Activated B cell treated with CpG ODN at 0.5 μM for 24 hours (primary cell): ENCODE measurements around the gene EMILIN1. TPM values are rescaled to one million over a fixed set of nuclear protein-coding genes. Genes with fewer than 3 reads are reported as not detected.
A peak's percentile ranks its signal among the peaks of the same experiment; 100 is the strongest.

Experiments used
- ATAC-seq: fragments of 200-7000 bp; cut with Tn5 transposase; one replicate; pipeline ENCODE4 v1.10.0; 2021; ENCODE audit warnings: low read depth, mild to moderate bottlenecking, moderate library complexity
- CTCF ChIA-PET: fragments of 350-600 bp; sonication (Branson Sonifier 250); formaldehyde crosslinking; loops from one replicate; lab custom pipeline; 2021; ENCODE audit warnings: antibody characterized with exemption; lab: Charles Lee
- POLR2A ChIA-PET: fragments of 350-600 bp; sonication (Branson Sonifier 250); formaldehyde crosslinking; loops from one replicate; lab custom pipeline; 2021; ENCODE audit warnings: antibody characterized with exemption; lab: Charles Lee
- DNase-seq: peaks from one replicate; pipeline ENCODE4 v3.0.0; 2022
- H3K27ac Mint-ChIP-seq: one replicate; pipeline ENCODE4 v1.8.0; 2020; ENCODE audit warnings: mixed read lengths
- H3K27me3 Mint-ChIP-seq: one replicate; pipeline ENCODE4 v1.8.0; 2021; ENCODE audit warnings: mixed read lengths
- H3K36me3 Mint-ChIP-seq: one replicate; pipeline ENCODE4 v1.8.0; 2021; ENCODE audit warnings: low read depth, mixed read lengths
- H3K4me1 Mint-ChIP-seq: one replicate; pipeline ENCODE4 v1.8.0; 2021; ENCODE audit warnings: mixed read lengths
- H3K4me3 Mint-ChIP-seq: one replicate; pipeline ENCODE4 v1.8.0; 2020; ENCODE audit warnings: mild to moderate bottlenecking, mixed read lengths
- H3K9me3 Mint-ChIP-seq: one replicate; pipeline ENCODE4 v1.8.0; 2020; ENCODE audit warnings: mixed read lengths
- CTCF ChIP-seq: fragments of 200-600 bp; IDR thresholded peaks from one replicate; pipeline ENCODE4 v1.8.0; 2022; ENCODE audit warnings: antibody characterized with exemption, mild to moderate bottlenecking
- intact Hi-C: fragments of 100-400 bp; cut with micrococcal nuclease; formaldehyde crosslinking; loops from one replicate; pipeline ENCODE4 v1.15.1; 2024
- total RNA-seq: library from RNA; stranded (reverse); gene quantifications from 2 replicates; pipeline ENCODE4 v1.2.3, GENCODE V29; 2022

The EMILIN1 gene
- total RNA-seq, 1 donor from 2014 or later = 0.69 TPM

GRCh38 chr2:27133195-27133875 is 54.9 kb downstream of the EMILIN1 start:
- peak overlapping the region; percentile 69 for H3K27ac Mint-ChIP-seq
- no peaks in the 10 kb centered on the region for H3K9me3 Mint-ChIP-seq
- no peak for DNase-seq
- peaks cover 20% of the 10 kb centered on the region for H3K4me1 Mint-ChIP-seq
- ATAC-seq = no peak
- peaks cover 42% of the 10 kb centered on the region for H3K36me3 Mint-ChIP-seq
- no peaks in the 10 kb centered on the region for H3K27me3 Mint-ChIP-seq
- ChIA-PET POLR2A (interaction anchor here (0.6 to 3.0 kb wide), 12 partner anchors 9 to 295 kb away, joined by 3 to 32 read pairs (median 4); partner anchors contain the start of genes ABHD1, KHK, NRBP1 and SLC5A6), CTCF (interaction anchor here (1.2 to 2.8 kb wide), 4 partner anchors 10 to 147 kb away, joined by 4 to 10 read pairs (median 8); partner anchors contain the start of gene ABHD1)
- no peak for TF ChIP-seq CTCF
- intact Hi-C loops = no loop called here
- peak overlapping the region; percentile 95 for H3K4me3 Mint-ChIP-seq

- H3K36me3 Mint-ChIP-seq = peaks cover 37% of the 10 kb centered on the region
- H3K4me3 Mint-ChIP-seq = peak within 1 kb of the TSS; percentile 95
- ChIA-PET CTCF (interaction anchor here (0.6 to 2.8 kb wide), 7 partner anchors 10 to 228 kb away, joined by 3 to 10 read pairs (median 4); partner anchors contain the start of gene ABHD1), POLR2A (interaction anchor here (0.6 to 3.0 kb wide), 15 partner anchors 10 to 295 kb away, joined by 3 to 32 read pairs (median 5); partner anchors contain the start of genes ABHD1, AGBL5, ATRAID and KHK)
- H3K27ac Mint-ChIP-seq = peak within 1 kb of the TSS; percentile 90
- no peaks in the 10 kb centered on the region for H3K9me3 Mint-ChIP-seq
- intact Hi-C loops = loop anchor here (1.0 to 2.0 kb wide), 9 partner anchors 11 to 102 kb away; partner anchors contain the start of genes ABHD1, AGBL5, ATRAID and CAD
- ATAC-seq = peak; percentile 99
- peaks cover 20% of the 10 kb centered on the region for H3K4me1 Mint-ChIP-seq
- no peaks in the 10 kb centered on the region for H3K27me3 Mint-ChIP-seq
- peak; percentile 99 for DNase-seq
- no peak for TF ChIP-seq CTCF
These were observed 55.7 kb downstream of the EMILIN1 start, which contains the start of gene PREB for GRCh38 chr2:27133905-27134780. Gene PREB (minus strand): TSS chr2:27134636. CDS start chr2:27134421, 215 bp downstream.

- ChIA-PET POLR2A (interaction anchor here (0.6 to 3.0 kb wide), 12 partner anchors 11 to 294 kb away, joined by 3 to 32 read pairs (median 6); partner anchors contain the start of genes ABHD1, AGBL5, ATRAID and KHK), CTCF (interaction anchor here (1.0 to 2.8 kb wide), 4 partner anchors 11 to 173 kb away, joined by 3 to 10 read pairs (median 8); partner anchors contain the start of gene ABHD1)
- TF ChIP-seq CTCF = no peak
- intact Hi-C loops = loop anchor here (1.0 to 2.0 kb wide), 9 partner anchors 12 to 103 kb away; partner anchors contain the start of genes ABHD1, AGBL5, ATRAID and CAD
- H3K4me1 Mint-ChIP-seq = peaks cover 20% of the 10 kb centered on the region
- H3K27me3 Mint-ChIP-seq = no peaks in the 10 kb centered on the region
- no peak for DNase-seq
- H3K4me3 Mint-ChIP-seq = peak overlapping the region; percentile 95
- H3K9me3 Mint-ChIP-seq = no peaks in the 10 kb centered on the region
- H3K27ac Mint-ChIP-seq = peak overlapping the region; percentile 90
- peaks cover 29% of the 10 kb centered on the region for H3K36me3 Mint-ChIP-seq
- ATAC-seq = no peak
These were observed 56.5 kb downstream of the EMILIN1 start for GRCh38 chr2:27134781-27135477.

GRCh38 chr2:27135478-27135955 is 57.1 kb downstream of the EMILIN1 start:
- TF ChIP-seq CTCF = no peak
- Mint-ChIP-seq H3K4me1 (peaks cover 20% of the 10 kb centered on the region), H3K27me3 (no peaks in the 10 kb centered on the region), H3K36me3 (peaks cover 25% of the 10 kb centered on the region), H3K4me3 (peak overlapping the region; percentile 71), H3K27ac (peak overlapping the region; percentile 90), H3K9me3 (no peaks in the 10 kb centered on the region)
- intact Hi-C loops = loop anchor here (2.0 kb wide), 1 partner anchor 17 kb away; the partner anchor contains the start of gene CGREF1
- CTCF ChIA-PET = interaction anchor here (2.8 kb wide), 1 partner anchor 12 kb away, joined by 10 read pairs; the partner anchor contains the start of gene ABHD1
- DNase-seq (no peak), ATAC-seq (no peak)
- POLR2A ChIA-PET = interaction anchor here (0.6 to 3.0 kb wide), 5 partner anchors 11 to 293 kb away, joined by 3 to 32 read pairs (median 5); partner anchors contain the start of genes ABHD1, AGBL5 and NRBP1

Other genes starting within 250 kb of the EMILIN1 start
- gene DPYSL5, start 230.5 kb upstream of the EMILIN1 start, total RNA-seq = not detected in 2 replicates
- 4.6 and 6.3 TPM in 2 replicates for gene MAPRE3, start 108.0 kb upstream of the EMILIN1 start, total RNA-seq
- gene TMEM214, start 45.6 kb upstream of the EMILIN1 start, total RNA-seq = 84.4 and 92.1 TPM in 2 replicates
- 14.9 and 15.2 TPM in 2 replicates for gene AGBL5, start 26.9 kb upstream of the EMILIN1 start, total RNA-seq
- 243 and 265 TPM in 2 replicates for gene OST4, start 7.0 kb upstream of the EMILIN1 start, total RNA-seq
- 2.2 and 2.6 TPM in 2 replicates for gene KHK, start 8.2 kb downstream of the EMILIN1 start, total RNA-seq
- gene CGREF1, start 40.5 kb downstream of the EMILIN1 start, total RNA-seq = 0.17 and 0.31 TPM in 2 replicates
- 0.20 and 1.1 TPM in 2 replicates for gene ABHD1, start 45.2 kb downstream of the EMILIN1 start, total RNA-seq
- gene PREB, start 56.0 kb downstream of the EMILIN1 start, total RNA-seq = 38.6 and 38.7 TPM in 2 replicates
- gene PRR30, start 60.8 kb downstream of the EMILIN1 start, total RNA-seq = not detected in 2 replicates
- 0.07 TPM in 1 of 2 replicates, not detected in the other for gene TCF23, start 70.4 kb downstream of the EMILIN1 start, total RNA-seq
- 73.9 and 77.2 TPM in 2 replicates for gene ATRAID, start 133.4 kb downstream of the EMILIN1 start, total RNA-seq
- gene SLC5A6, start 133.7 kb downstream of the EMILIN1 start, total RNA-seq = 53.2 and 69.9 TPM in 2 replicates
- 55.9 and 64.1 TPM in 2 replicates for gene CAD, start 138.8 kb downstream of the EMILIN1 start, total RNA-seq
- 0.12 and 0.27 TPM in 2 replicates for gene SLC30A3, start 184.4 kb downstream of the EMILIN1 start, total RNA-seq
- not detected in 2 replicates for gene DNAJC5G, start 196.8 kb downstream of the EMILIN1 start, total RNA-seq
- not detected in 2 replicates for gene TRIM54, start 203.8 kb downstream of the EMILIN1 start, total RNA-seq
- 1.0 and 1.2 TPM in 2 replicates for gene UCN, start 229.8 kb downstream of the EMILIN1 start, total RNA-seq
- gene MPV17, start 244.5 kb downstream of the EMILIN1 start, total RNA-seq = 78.1 and 98.3 TPM in 2 replicates